HG02610 (cell line): ENCODE measurements around the gene CDH23.
A peak's percentile ranks its signal among the peaks of the same experiment; 100 is the strongest.

Experiments
- ATAC-seq: cut with Tn5 transposase; IDR thresholded peaks from one replicate; pipeline ENCODE4 v1.9.1; 2021; ENCODE audit warnings: mild to moderate bottlenecking, moderate library complexity; ENCODE audit not compliant: unreplicated experiment

CDH23 gene

GRCh38 chr10:71802715-71803488 lies 406.2 kb downstream of the CDH23 start:
- ATAC-seq, result no peak

GRCh38 chr10:71804077-71804476 lies 407.4 kb downstream of the CDH23 start:
- no peak for ATAC-seq

- no peak for ATAC-seq
These were observed 409.3 kb downstream of the CDH23 start for GRCh38 chr10:71805776-71806703.

- no peak for ATAC-seq
These were observed 410.2 kb downstream of the CDH23 start for GRCh38 chr10:71806704-71807556.

- no peak for ATAC-seq
These were observed 411.1 kb downstream of the CDH23 start for GRCh38 chr10:71807557-71808510.

GRCh38 chr10:71809628-71810027 lies 412.9 kb downstream of the CDH23 start:
- no peak for ATAC-seq

- no peak for ATAC-seq
These were observed 413.5 kb downstream of the CDH23 start for GRCh38 chr10:71810048-71810750.

- ATAC-seq, result no peak
These were observed 414.6 kb downstream of the CDH23 start for GRCh38 chr10:71811351-71811750.

- peak; percentile 53 for ATAC-seq
These were observed 415.5 kb downstream of the CDH23 start for GRCh38 chr10:71812016-71812912.

- no peak for ATAC-seq
These were observed 416.3 kb downstream of the CDH23 start for GRCh38 chr10:71812913-71813590.

GRCh38 chr10:71814922-71815411 lies 418.2 kb downstream of the CDH23 start:
- no peak for ATAC-seq

GRCh38 chr10:71815515-71816130 lies 418.9 kb downstream of the CDH23 start:
- no peak for ATAC-seq

GRCh38 chr10:71816421-71816851 lies 419.7 kb downstream of the CDH23 start:
- no peak for ATAC-seq

GRCh38 chr10:71816936-71817618 lies 420.4 kb downstream of the CDH23 start:
- no peak for ATAC-seq

GRCh38 chr10:71817831-71818655 lies 421.3 kb downstream of the CDH23 start:
- ATAC-seq, result no peak
